Measurements from ENCODE around the gene MAP3K20. TPM values are rescaled to one million over a fixed set of nuclear protein-coding genes. Genes with fewer than 3 reads are reported as not detected.
"Not testable (repeated sequence)": the region's sequence is repeated elsewhere in the genome, so short reads cannot be mapped to it uniquely, and the experiment has no call there.

Gene MAP3K20
- total RNA-seq, 1 donor from 2014 or later = 519 TPM

- no peak for DNase-seq (ENCODE audit: low spot score)
- intact Hi-C loops (cut with DNase I) = no loop called here
Observed at GRCh38 chr2:173149491-173149890, 73.8 kb downstream of the MAP3K20 start.

- DNase-seq (ENCODE audit: low spot score) = no peak
- intact Hi-C loops (cut with DNase I) = no loop called here
Observed at GRCh38 chr2:173150087-173150486, 74.4 kb downstream of the MAP3K20 start.

GRCh38 chr2:173150963-173151362 lies 75.3 kb downstream of the MAP3K20 start:
- no peak for DNase-seq (ENCODE audit: low spot score)
- intact Hi-C loops (cut with DNase I) = no loop called here

GRCh38 chr2:173151671-173152401 lies 76.2 kb downstream of the MAP3K20 start:
- DNase-seq (ENCODE audit: low spot score) = no peak
- intact Hi-C loops (cut with DNase I) = no loop called here

- intact Hi-C loops (cut with DNase I) = no loop called here
- DNase-seq (ENCODE audit: low spot score) = no peak
Observed at GRCh38 chr2:173153301-173153885, 77.7 kb downstream of the MAP3K20 start.

GRCh38 chr2:173157676-173158293 lies 82.1 kb downstream of the MAP3K20 start:
- intact Hi-C loops (cut with DNase I) = no loop called here
- DNase-seq (ENCODE audit: low spot score) = no peak

- intact Hi-C loops (cut with DNase I) = no loop called here
- DNase-seq (ENCODE audit: low spot score) = peak; percentile 86
Observed at GRCh38 chr2:173159791-173160463, 84.3 kb downstream of the MAP3K20 start.

GRCh38 chr2:173160618-173161017 lies 85.0 kb downstream of the MAP3K20 start:
- DNase-seq (ENCODE audit: low spot score) = no peak

GRCh38 chr2:173161040-173161439 lies 85.4 kb downstream of the MAP3K20 start:
- DNase-seq (ENCODE audit: low spot score) = no peak

More at GRCh38 chr2:173160618-173161017, 85.0 kb downstream of the MAP3K20 start:
- intact Hi-C loops (cut with DNase I) = no loop called here

GRCh38 chr2:173161507-173161906 lies 85.9 kb downstream of the MAP3K20 start:
- intact Hi-C loops (cut with DNase I) = no loop called here
- DNase-seq (ENCODE audit: low spot score) = no peak

More at GRCh38 chr2:173161040-173161439, 85.4 kb downstream of the MAP3K20 start:
- intact Hi-C loops (cut with DNase I) = no loop called here

- DNase-seq (ENCODE audit: low spot score); intact Hi-C loops (cut with DNase I): not testable (repeated sequence)
Observed at GRCh38 chr2:173163357-173163756, 87.7 kb downstream of the MAP3K20 start.

GRCh38 chr2:173164396-173164795 lies 88.8 kb downstream of the MAP3K20 start:
- DNase-seq (ENCODE audit: low spot score) = no peak
- intact Hi-C loops (cut with DNase I) = no loop called here

- intact Hi-C loops (cut with DNase I) = no loop called here
- no peak for DNase-seq (ENCODE audit: low spot score)
Observed at GRCh38 chr2:173165443-173166238, 90.0 kb downstream of the MAP3K20 start.

GRCh38 chr2:173171321-173171720 lies 95.7 kb downstream of the MAP3K20 start:
- intact Hi-C loops (cut with DNase I) = no loop called here
- no peak for DNase-seq (ENCODE audit: low spot score)

GRCh38 chr2:173171924-173172643 lies 96.4 kb downstream of the MAP3K20 start:
- intact Hi-C loops (cut with DNase I) = no loop called here
- no peak for DNase-seq (ENCODE audit: low spot score)

GRCh38 chr2:173174339-173174738 lies 98.7 kb downstream of the MAP3K20 start:
- intact Hi-C loops (cut with DNase I); DNase-seq (ENCODE audit: low spot score): not testable (repeated sequence)

GRCh38 chr2:173175222-173175621 lies 99.6 kb downstream of the MAP3K20 start:
- DNase-seq (ENCODE audit: low spot score) = no peak
- intact Hi-C loops (cut with DNase I) = no loop called here

GRCh38 chr2:173181982-173182381 lies 106.3 kb downstream of the MAP3K20 start:
- no peak for DNase-seq (ENCODE audit: low spot score)
- intact Hi-C loops (cut with DNase I) = no loop called here

Measured in cardiac septum (tissue), 1 donor.